GM23338 (cell line): ENCODE data around the gene FAF2. TPM values are rescaled to one million over a fixed set of nuclear protein-coding genes. Genes with fewer than 3 reads are reported as not detected.

Source experiments
- ATAC-seq: fragments of 200-7000 bp; cut with Tn5 transposase; 3 replicates; pipeline ENCODE4 v1.9.1; 2020
- DNase-seq: peaks from one replicate; pipeline ENCODE4 v3.0.0-alpha.2; 2015; ENCODE audit warnings: low spot score
- H2AFZ ChIP-seq: fragments of 200-600 bp; sonication (generic); 2 replicates; pipeline ENCODE4 v1.8.0; 2016; ENCODE audit warnings: antibody characterized with exemption, mild to moderate bottlenecking, moderate library complexity
- H3F3A ChIP-seq: fragments of 200-600 bp; sonication (generic); replicated peaks from 2 replicates; pipeline ENCODE4 v1.8.0; 2017; ENCODE audit warnings: antibody characterized with exemption, mixed run types, low read depth
- H3K27ac ChIP-seq: fragments of 200-600 bp; sonication (generic); 2 replicates; pipeline ENCODE4 v1.6.1; 2016; ENCODE audit warnings: low read depth
- H3K27me3 ChIP-seq: fragments of 200-600 bp; sonication (generic); 2 replicates; pipeline ENCODE4 v1.8.0; 2016; ENCODE audit warnings: mild to moderate bottlenecking, mixed run types, moderate library complexity; ENCODE audit not compliant: insufficient read depth
- H3K36me3 ChIP-seq: fragments of 200-600 bp; sonication (generic); 2 replicates; pipeline ENCODE4 v1.8.0; 2016; ENCODE audit warnings: mild to moderate bottlenecking; ENCODE audit not compliant: insufficient read depth
- H3K4me1 ChIP-seq: fragments of 200-600 bp; sonication (generic); 2 replicates; pipeline ENCODE4 v1.8.0; 2016; ENCODE audit warnings: mild to moderate bottlenecking, moderate library complexity; ENCODE audit not compliant: insufficient read depth
- H3K4me2 ChIP-seq: fragments of 200-600 bp; sonication (generic); 2 replicates; pipeline ENCODE4 v1.7.1; 2017; ENCODE audit warnings: mixed run types
- H3K4me3 ChIP-seq: fragments of 200-600 bp; sonication (generic); 2 replicates; pipeline ENCODE4 v1.6.1; 2016; ENCODE audit warnings: mixed run types
- H3K79me2 ChIP-seq: fragments of 200-600 bp; sonication (generic); replicated peaks from 2 replicates; pipeline ENCODE4 v1.8.0; 2017; ENCODE audit warnings: mild to moderate bottlenecking; ENCODE audit not compliant: insufficient read depth
- H3K9me2 ChIP-seq: fragments of 200-600 bp; sonication (generic); 2 replicates; pipeline ENCODE4 v1.8.0; 2017; ENCODE audit not compliant: insufficient read depth
- H4K20me1 ChIP-seq: fragments of 200-600 bp; sonication (generic); replicated peaks from 2 replicates; pipeline ENCODE4 v1.8.0; 2017; ENCODE audit warnings: mild to moderate bottlenecking; ENCODE audit not compliant: insufficient read depth
- H3K27ac Mint-ChIP-seq: 2 replicates; pipeline ENCODE4 v1.8.0; 2020; ENCODE audit warnings: inconsistent platforms, mild to moderate bottlenecking, moderate library complexity, mixed read lengths
- H3K27me3 Mint-ChIP-seq: 3 replicates; pipeline ENCODE4 v1.8.0; 2022; ENCODE audit warnings: low read depth, mild to moderate bottlenecking, moderate library complexity, mixed read lengths, inconsistent platforms; ENCODE audit not compliant: insufficient read depth, poor library complexity
- H3K36me3 Mint-ChIP-seq: 3 replicates; pipeline ENCODE4 v1.8.0; 2021; ENCODE audit warnings: low read depth, mild to moderate bottlenecking, inconsistent platforms, moderate library complexity, mixed read lengths
- H3K4me1 Mint-ChIP-seq: 3 replicates; pipeline ENCODE4 v1.8.0; 2020; ENCODE audit warnings: mild to moderate bottlenecking, inconsistent platforms, mixed read lengths
- H3K4me3 Mint-ChIP-seq: 3 replicates; pipeline ENCODE4 v1.8.0; 2021; ENCODE audit warnings: moderate library complexity, mild to moderate bottlenecking, inconsistent platforms, mixed read lengths
- H3K9me3 Mint-ChIP-seq: 3 replicates; pipeline ENCODE4 v1.8.0; 2020; ENCODE audit warnings: moderate library complexity, mild to moderate bottlenecking, inconsistent platforms, mixed read lengths
- CREB1 ChIP-seq: fragments of 250-450 bp; sonication (Bioruptor Pico); IDR thresholded peaks from 2 replicates; pipeline ENCODE4 v1.5.0; 2020; ENCODE audit warnings: low read depth, mild to moderate bottlenecking, moderate library complexity
- CTCF ChIP-seq, 2 experiments: fragments of 200-600 bp in 1 of 2; sonication (generic) in 1 of 2; conservative IDR thresholded peaks; 2 replicates each; pipeline versions ENCODE4 v1.5.1 to v1.6.1; 2016 to 2017; ENCODE audit warnings: antibody characterized with exemption in 2 of 2, low read depth in 2 of 2, mild to moderate bottlenecking in 2 of 2, moderate library complexity in 1 of 2
- ETS1 ChIP-seq: IDR thresholded peaks from 2 replicates; pipeline ENCODE4 v1.6.1; 2016; ENCODE audit warnings: antibody characterized with exemption
- EZH2 ChIP-seq: fragments of 200-600 bp; sonication (generic); IDR thresholded peaks from one replicate; pipeline ENCODE4 v1.8.0; 2017; ENCODE audit warnings: antibody characterized with exemption, mild to moderate bottlenecking, low read depth; ENCODE audit not compliant: unreplicated experiment
- EZH2phosphoT487 ChIP-seq: fragments of 200-600 bp; sonication (generic); IDR thresholded peaks from one replicate; pipeline ENCODE4 v1.8.1; 2018; ENCODE audit warnings: antibody characterized with exemption; ENCODE audit not compliant: unreplicated experiment
- JUNB ChIP-seq: IDR thresholded peaks from one replicate; pipeline ENCODE4 v1.6.1; 2016; ENCODE audit warnings: antibody characterized with exemption; ENCODE audit not compliant: unreplicated experiment
- NANOG ChIP-seq: IDR thresholded peaks from 2 replicates; pipeline ENCODE4 v1.6.1; 2016; ENCODE audit warnings: antibody characterized with exemption, borderline replicate concordance
- POLR2AphosphoS5 ChIP-seq: IDR thresholded peaks from 2 replicates; pipeline ENCODE4 v1.6.1; 2016; ENCODE audit warnings: antibody characterized with exemption, low read depth
- REST ChIP-seq: IDR thresholded peaks from one replicate; pipeline ENCODE4 v1.6.1; 2018; ENCODE audit warnings: antibody characterized with exemption; ENCODE audit not compliant: unreplicated experiment
- STAT1 ChIP-seq: IDR thresholded peaks from one replicate; pipeline ENCODE4 v1.6.1; 2016; ENCODE audit warnings: antibody characterized with exemption; ENCODE audit not compliant: unreplicated experiment
- ZNF114 ChIP-seq: fragments of 250-450 bp; sonication (Bioruptor Pico); IDR thresholded peaks from 2 replicates; pipeline ENCODE4 v1.5.0; 2020; ENCODE audit warnings: mild to moderate bottlenecking, moderate library complexity
- ZNF331 ChIP-seq: fragments of 250-450 bp; sonication (Bioruptor Pico); IDR thresholded peaks from 2 replicates; pipeline ENCODE4 v1.5.0; 2020; ENCODE audit warnings: low read depth, mild to moderate bottlenecking, moderate library complexity
- ZNF462 ChIP-seq: fragments of 250-450 bp; sonication (Bioruptor Pico); IDR thresholded peaks from 2 replicates; pipeline ENCODE4 v1.5.0; 2020; ENCODE audit warnings: mild to moderate bottlenecking, moderate library complexity
- polyA plus RNA-seq: library from polyadenylated mRNA; unstranded; fragments of >200 nt; fragmentation: Nextera tagmentation; extraction: Ambion mirVana; gene quantifications from 2 replicates; pipeline ENCODE4 v1.2.1, GENCODE V29; 2016
- total RNA-seq: library from RNA; depleted of rRNA; stranded (reverse); fragments of >200 nt; shearing (Covaris generic); gene quantifications from 2 replicates; pipeline ENCODE4 v1.2.3, GENCODE V29; 2014

The FAF2 gene
- total and polyA plus RNA-seq, 2 experiments from 2014 or later, result 32.8 to 37.6 TPM

- Mint-ChIP-seq H3K4me1 (peaks cover 23% of the 10 kb centered on the region), H3K4me3 (no peak overlapping the region), H3K36me3 (peaks cover 62% of the 10 kb centered on the region), H3K27me3 (peaks cover 22% of the 10 kb centered on the region), H3K27ac (no peak overlapping the region), H3K9me3 (peaks cover 2% of the 10 kb centered on the region; the same call in 1 of the 3 replicates)
- no peak for ATAC-seq
- H4K20me1 ChIP-seq, result peaks cover 26% of the 10 kb centered on the region
- no peaks in the 10 kb centered on the region for H3K27me3 ChIP-seq
- H3K79me2 ChIP-seq, result peaks cover 52% of the 10 kb centered on the region
- H3K36me3 ChIP-seq, result peaks cover 14% of the 10 kb centered on the region; the same call in 1 of the 2 replicates
- no peak for DNase-seq
- H3K9me2 ChIP-seq, result no peaks in the 10 kb centered on the region
- H3K4me1 ChIP-seq, result peaks cover 24% of the 10 kb centered on the region
- H3F3A ChIP-seq, result 0 out of 2 replicates have a peak, but pooled peaks cover 10% of the 10 kb centered on the region
- no peak overlapping the region for H2AFZ ChIP-seq
- H3K27ac ChIP-seq, result 0 out of 2 replicates have a peak overlapping the region, but pooled peaks have one; percentile 45
- TF ChIP-seq EZH2phosphoT487 (no peak), REST (no peak), ZNF114 (CRISPR knock-in tag) (no peak), CREB1 (CRISPR knock-in tag) (no peak), ZNF331 (no peak), ZNF462 (no peak), NANOG (no peak), CTCF (conservative IDR thresholded peaks at IDR 0.05; ENCODE audit: low read depth in 2 of 2) (no peak), EZH2 (no peak), JUNB (no peak), STAT1 (no peak), POLR2AphosphoS5 (no peak), ETS1 (no peak)
- no peak overlapping the region for H3K4me3 ChIP-seq
- H3K4me2 ChIP-seq, result no peak overlapping the region
Observed at GRCh38 chr5:176532795-176533194, 84.6 kb downstream of the FAF2 start.
